A673 (cell line): Measurements from ENCODE around the gene ZCRB1. TPM values are rescaled to one million over a fixed set of nuclear protein-coding genes. Genes with fewer than 3 reads are reported as not detected.

Source experiments
- BruUV-seq: library from RNA; stranded (reverse); fragments of 400-500 nt; replicated peaks from 2 replicates; lab custom pipeline; 2021; lab: Mats Ljungman, UMichigan
- CTCF ChIA-PET: fragments of 300-600 bp; sonication (Branson Sonifier 250); formaldehyde crosslinking; loops from one replicate; lab custom pipeline; 2022; ENCODE audit warnings: antibody characterized with exemption; lab: Charles Lee
- POLR2A ChIA-PET: fragments of 300-600 bp; sonication (Branson Sonifier 250); formaldehyde crosslinking; loops from one replicate; lab custom pipeline; 2022; ENCODE audit warnings: antibody characterized with exemption; ENCODE audit not compliant: low non-redundant PET; lab: Charles Lee
- DNase-seq: peaks from one replicate; pipeline ENCODE4 v3.0.0-alpha.2; 2015; ENCODE audit warnings: low spot score
- H3K27ac ChIP-seq: fragments of 200-600 bp; sonication (generic); 2 replicates; pipeline ENCODE4 v1.5.1; 2016; ENCODE audit warnings: mixed run types, low read depth, mild to moderate bottlenecking, mixed read lengths, antibody characterized with exemption, low read length; ENCODE audit not compliant: poor library complexity, severe bottlenecking
- H3K27me3 ChIP-seq: fragments of 200-600 bp; sonication (generic); replicated peaks from 2 replicates; pipeline ENCODE4 v1.6.1; 2017; ENCODE audit warnings: mixed run types, low read depth, mild to moderate bottlenecking, mixed read lengths, antibody characterized with exemption, low read length; ENCODE audit not compliant: insufficient read depth, poor library complexity
- H3K36me3 ChIP-seq: fragments of 200-600 bp; sonication (generic); 2 replicates; pipeline ENCODE4 v1.6.1; 2016; ENCODE audit warnings: mixed run types, mild to moderate bottlenecking, mixed read lengths, antibody characterized with exemption, low read length; ENCODE audit not compliant: insufficient read depth, poor library complexity, severe bottlenecking
- H3K4me1 ChIP-seq: fragments of 200-600 bp; sonication (generic); 2 replicates; pipeline ENCODE4 v1.6.1; 2017; ENCODE audit warnings: mixed run types, mild to moderate bottlenecking, mixed read lengths, antibody characterized with exemption, low read length; ENCODE audit not compliant: insufficient read depth, poor library complexity, severe bottlenecking
- H3K4me3 ChIP-seq: fragments of 200-600 bp; sonication (generic); 2 replicates; pipeline ENCODE4 v1.5.1; 2016; ENCODE audit warnings: low read depth, mixed run types, mild to moderate bottlenecking, mixed read lengths, low read length; ENCODE audit not compliant: poor library complexity, severe bottlenecking
- H3K9me3 ChIP-seq: fragments of 200-600 bp; sonication (generic); 2 replicates; pipeline ENCODE4 v1.6.1; 2016; ENCODE audit warnings: mixed run types, low read depth, mild to moderate bottlenecking, mixed read lengths, antibody characterized with exemption, low read length; ENCODE audit not compliant: poor library complexity, severe bottlenecking
- EZH2 ChIP-seq: fragments of 200-600 bp; sonication (generic); IDR thresholded peaks from 2 replicates; pipeline ENCODE4 v1.6.1; 2017; ENCODE audit warnings: borderline replicate concordance, low read depth, mild to moderate bottlenecking, mixed read lengths, antibody characterized with exemption, low read length; ENCODE audit not compliant: poor library complexity, severe bottlenecking
- intact Hi-C: fragments of 100-400 bp; cut with micrococcal nuclease; formaldehyde crosslinking; loops from one replicate; pipeline ENCODE4 v1.10.0; 2022; ENCODE audit not compliant: unreplicated experiment
- total RNA-seq: library from RNA; stranded (reverse); gene quantifications from 2 replicates; pipeline ENCODE4 v1.2.3, GENCODE V29; 2021
- TF ChIP-seq, protein P1 (sequence below): fragments of 300-800, 200-600 bp; sonication (generic); conservative IDR thresholded peaks from 2 replicates; pipeline ENCODE4 v1.5.1; 2017; ENCODE audit warnings: low read depth, mild to moderate bottlenecking, antibody characterized with exemption, low read length, moderate library complexity, mixed read lengths

Gene ZCRB1
- total RNA-seq, 1 experiment from 2014 or later: 110 TPM

GRCh38 chr12:42315108-42315507, 10.8 kb downstream of the ZCRB1 start:
- no peak for DNase-seq
- Histone ChIP-seq H3K4me3 (no peak overlapping the region), H3K27me3 (no peaks in the 10 kb centered on the region), H3K9me3 (no peaks in the 10 kb centered on the region), H3K36me3 (peaks cover 23% of the 10 kb centered on the region), H3K4me1 (no peaks in the 10 kb centered on the region), H3K27ac (no peak overlapping the region)
- intact Hi-C loops: no loop called here
- TF ChIP-seq EZH2: no peak
- TF ChIP-seq, protein P1, sequence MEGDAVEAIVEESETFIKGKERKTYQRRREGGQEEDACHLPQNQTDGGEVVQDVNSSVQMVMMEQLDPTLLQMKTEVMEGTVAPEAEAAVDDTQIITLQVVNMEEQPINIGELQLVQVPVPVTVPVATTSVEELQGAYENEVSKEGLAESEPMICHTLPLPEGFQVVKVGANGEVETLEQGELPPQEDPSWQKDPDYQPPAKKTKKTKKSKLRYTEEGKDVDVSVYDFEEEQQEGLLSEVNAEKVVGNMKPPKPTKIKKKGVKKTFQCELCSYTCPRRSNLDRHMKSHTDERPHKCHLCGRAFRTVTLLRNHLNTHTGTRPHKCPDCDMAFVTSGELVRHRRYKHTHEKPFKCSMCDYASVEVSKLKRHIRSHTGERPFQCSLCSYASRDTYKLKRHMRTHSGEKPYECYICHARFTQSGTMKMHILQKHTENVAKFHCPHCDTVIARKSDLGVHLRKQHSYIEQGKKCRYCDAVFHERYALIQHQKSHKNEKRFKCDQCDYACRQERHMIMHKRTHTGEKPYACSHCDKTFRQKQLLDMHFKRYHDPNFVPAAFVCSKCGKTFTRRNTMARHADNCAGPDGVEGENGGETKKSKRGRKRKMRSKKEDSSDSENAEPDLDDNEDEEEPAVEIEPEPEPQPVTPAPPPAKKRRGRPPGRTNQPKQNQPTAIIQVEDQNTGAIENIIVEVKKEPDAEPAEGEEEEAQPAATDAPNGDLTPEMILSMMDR: no peak
- ChIA-PET POLR2A (no interaction called here), CTCF (no interaction called here)
- no TSS peak for BruUV-seq

GRCh38 chr12:42309996-42310395, 15.9 kb downstream of the ZCRB1 start:
- TF ChIP-seq, protein P1: no peak
- TF ChIP-seq EZH2: no peak

GRCh38 chr12:42308390-42308789, 17.5 kb downstream of the ZCRB1 start:
- TF ChIP-seq, protein P1: no peak
- TF ChIP-seq EZH2: no peak
- Histone ChIP-seq H3K9me3 (no peaks in the 10 kb centered on the region), H3K4me1 (no peaks in the 10 kb centered on the region), H3K27ac (no peak overlapping the region), H3K4me3 (no peak overlapping the region), H3K27me3 (no peaks in the 10 kb centered on the region), H3K36me3 (peaks cover 5% of the 10 kb centered on the region)
- CTCF ChIA-PET: no interaction called here
- BruUV-seq: no TSS peak
- intact Hi-C loops: no loop called here
- POLR2A ChIA-PET: no interaction called here
- DNase-seq: no peak

More at GRCh38 chr12:42309996-42310395, 15.9 kb downstream of the ZCRB1 start:
- DNase-seq: no peak
- peaks cover 10% of the 10 kb centered on the region for H3K36me3 ChIP-seq
- no TSS peak for BruUV-seq
- POLR2A ChIA-PET: no interaction called here
- H3K4me3 ChIP-seq: no peak overlapping the region
- H3K27me3 ChIP-seq: no peaks in the 10 kb centered on the region
- H3K9me3 ChIP-seq: no peaks in the 10 kb centered on the region
- CTCF ChIA-PET: no interaction called here
- intact Hi-C loops: no loop called here
- no peaks in the 10 kb centered on the region for H3K4me1 ChIP-seq
- no peak overlapping the region for H3K27ac ChIP-seq
